Ovary (tissue), 9 donors: ENCODE measurements around the gene HPSE2. TPM values are rescaled to one million over a fixed set of nuclear protein-coding genes. Genes with fewer than 3 reads are reported as not detected.

Experiments used
- DNase-seq, 5 donors: peaks; one replicate each; pipeline ENCODE4 v3.0.0-alpha.2; 2019 to 2020
- H3K27ac ChIP-seq, 2 donors: fragments of 200-600 bp; one replicate each; pipeline versions ENCODE4 v1.5.1 to v1.8.0; 2019 to 2022
- H3K27me3 ChIP-seq: fragments of 200-600 bp; one replicate; pipeline ENCODE4 v1.8.0; 2022
- H3K36me3 ChIP-seq: fragments of 200-600 bp; sonication (generic); one replicate; pipeline ENCODE4 v1.5.1; 2019
- H3K4me1 ChIP-seq: one replicate; pipeline ENCODE4 v1.8.1; 2013; ENCODE audit warnings: mild to moderate bottlenecking, moderate library complexity; ENCODE audit not compliant: insufficient read depth
- H3K4me3 ChIP-seq: fragments of 200-600 bp; sonication (generic); one replicate; pipeline ENCODE4 v1.5.1; 2017
- H3K9me3 ChIP-seq, 2 donors: fragments of 200-600 bp in 1 of 2; sonication (generic) in 1 of 2; one replicate each; pipeline versions ENCODE4 v1.5.1 to v1.8.1; 2013 to 2019; ENCODE audit warnings: mild to moderate bottlenecking in 1 of 2, moderate library complexity in 1 of 2
- CTCF ChIP-seq, 3 donors: fragments of 450-650 bp in 2 of 3; fragments of 200-600 bp in 1 of 3; IDR thresholded peaks; one replicate each; pipeline versions ENCODE4 v1.5.1 to v1.8.0; 2016 to 2022; ENCODE audit warnings: antibody characterized with exemption in 3 of 3, mild to moderate bottlenecking in 1 of 3
- EP300 ChIP-seq: sonication (generic); formaldehyde crosslinking; IDR thresholded peaks from one replicate; pipeline ENCODE4 v1.6.1; 2017; ENCODE audit warnings: antibody characterized with exemption
- POLR2A ChIP-seq: fragments of 450-650 bp; IDR thresholded peaks from one replicate; pipeline ENCODE4 v1.6.1; 2017; ENCODE audit warnings: antibody characterized with exemption, mild to moderate bottlenecking, moderate library complexity
- WGBS, 3 donors: extraction: QIAGEN DNeasy Blood & Tissue Kit in 1 of 3; methylation state at CpG; one replicate each; pipeline versions ENCODE4 v1.1.5 to v1.1.7; 2013 to 2017; 5-methylcytosine and 5-hydroxymethylcytosine counted together
- intact Hi-C, 4 donors: fragments of 100-400 bp; cut with DNase I; formaldehyde crosslinking; loops; one replicate each; pipeline versions ENCODE4 v1.11.0 to v1.15.1; 2022 to 2023
- polyA plus RNA-seq, 2 donors: library from polyadenylated mRNA; stranded (reverse); fragments of 200-250 nt in 1 of 2; fragments of 350-450 nt in 1 of 2; fragmentation: Illumina TruSeq in 1 of 2; extraction: RNeasy Lipid Tissue Mini Kit (QIAGEN cat#74804) in 1 of 2; gene quantifications; one replicate each; pipeline ENCODE4 v1.2.3, GENCODE V29; 2013 to 2014
- total RNA-seq, 7 donors: library from RNA; depleted of rRNA in 2 of 7; stranded (reverse); fragments of >200 nt in 2 of 7; fragmentation: NEBNext Ultra II Directional in 3 of 7; extraction: Animal tissue kit (Norgen Biotek cat#: 25700) in 3 of 7; gene quantifications; one replicate each; pipeline versions ENCODE4 v1.1.0 to v1.2.4, GENCODE V29; 2016 to 2023
- donor health status: DM: no; HTN: no; CAD: no; lungs with moderate emphysema.
- donor health status: DM: no; HTN: no; CAD: no.
- donor health status: Bipolar disorder and iron deficiency.
- donor health status: DM: yes; HTN: yes; CAD: no.
- donor health status: DM: no; HTN: no; CAD: no.
- donor health status: DM: yes; HTN: yes; CAD: no.

HPSE2 gene
- total and polyA plus RNA-seq, 9 donors = 0.07 to 1.2 (median 0.12) TPM; not detected in 4

- Histone ChIP-seq H3K27ac (no peak overlapping the region), H3K36me3 (no peaks in the 10 kb centered on the region), H3K4me1 (no peaks in the 10 kb centered on the region), H3K4me3 (no peak overlapping the region), H3K9me3 (no peaks in the 10 kb centered on the region), H3K27me3 (no peaks in the 10 kb centered on the region)
- TF ChIP-seq POLR2A = no peak
- no peak for TF ChIP-seq EP300
- no peak for TF ChIP-seq CTCF (IDR thresholded peaks at IDR 0.05)
- 93 to 100% (median 98%) methylated on average over 1 of the region's 1 CpG for WGBS, 3 donors
- no peak for DNase-seq
- intact Hi-C loops = no loop called here
Measured at GRCh38 chr10:98433371-98433770, 802.3 kb downstream of the HPSE2 start.

- Histone ChIP-seq H3K4me1 (no peaks in the 10 kb centered on the region), H3K4me3 (no peak overlapping the region), H3K27me3 (no peaks in the 10 kb centered on the region), H3K36me3 (no peaks in the 10 kb centered on the region), H3K9me3 (no peaks in the 10 kb centered on the region), H3K27ac (no peak overlapping the region)
- intact Hi-C loops = no loop called here
- no peak for DNase-seq
- 91 to 98% (median 97%) methylated on average over 1 of the region's 1 CpG for WGBS, 3 donors
- TF ChIP-seq POLR2A = no peak
- no peak for TF ChIP-seq CTCF (IDR thresholded peaks at IDR 0.05)
- TF ChIP-seq EP300 = no peak
Measured at GRCh38 chr10:98432330-98432729, 803.3 kb downstream of the HPSE2 start.

GRCh38 chr10:98431016-98431415, 804.6 kb downstream of the HPSE2 start:
- no peaks in the 10 kb centered on the region for H3K4me1 ChIP-seq
- H3K36me3 ChIP-seq = no peaks in the 10 kb centered on the region
- H3K27me3 ChIP-seq = no peaks in the 10 kb centered on the region
- intact Hi-C loops = no loop called here
- no peak for DNase-seq
- WGBS, 3 donors = 85 to 96% (median 90%) methylated on average over 8 of the region's 8 CpGs
- H3K27ac ChIP-seq = no peak overlapping the region
- H3K4me3 ChIP-seq = no peak overlapping the region
- no peaks in the 10 kb centered on the region for H3K9me3 ChIP-seq
- TF ChIP-seq POLR2A (no peak), CTCF (IDR thresholded peaks at IDR 0.05) (no peak), EP300 (no peak)

- Histone ChIP-seq H3K27me3 (no peaks in the 10 kb centered on the region), H3K27ac (no peak overlapping the region), H3K36me3 (no peaks in the 10 kb centered on the region), H3K4me1 (no peaks in the 10 kb centered on the region), H3K4me3 (no peak overlapping the region), H3K9me3 (no peaks in the 10 kb centered on the region)
- TF ChIP-seq POLR2A (no peak), CTCF (IDR thresholded peaks at IDR 0.05) (no peak), EP300 (no peak)
- DNase-seq = no peak
- intact Hi-C loops = no loop called here
- WGBS, 3 donors = 97 to 99% (median 98%) methylated on average over 8 of the region's 8 CpGs
Measured at GRCh38 chr10:98430427-98430826, 805.2 kb downstream of the HPSE2 start.
